GM21825 (cell line): ENCODE results near the gene UBAC2.
A peak's percentile ranks its signal among the peaks of the same experiment; 100 is the strongest.

Source experiments
- ATAC-seq: cut with Tn5 transposase; IDR thresholded peaks from one replicate; pipeline ENCODE4 v1.9.1; 2021; ENCODE audit warnings: mild to moderate bottlenecking, moderate library complexity; ENCODE audit not compliant: unreplicated experiment

The UBAC2 gene

DNA sequence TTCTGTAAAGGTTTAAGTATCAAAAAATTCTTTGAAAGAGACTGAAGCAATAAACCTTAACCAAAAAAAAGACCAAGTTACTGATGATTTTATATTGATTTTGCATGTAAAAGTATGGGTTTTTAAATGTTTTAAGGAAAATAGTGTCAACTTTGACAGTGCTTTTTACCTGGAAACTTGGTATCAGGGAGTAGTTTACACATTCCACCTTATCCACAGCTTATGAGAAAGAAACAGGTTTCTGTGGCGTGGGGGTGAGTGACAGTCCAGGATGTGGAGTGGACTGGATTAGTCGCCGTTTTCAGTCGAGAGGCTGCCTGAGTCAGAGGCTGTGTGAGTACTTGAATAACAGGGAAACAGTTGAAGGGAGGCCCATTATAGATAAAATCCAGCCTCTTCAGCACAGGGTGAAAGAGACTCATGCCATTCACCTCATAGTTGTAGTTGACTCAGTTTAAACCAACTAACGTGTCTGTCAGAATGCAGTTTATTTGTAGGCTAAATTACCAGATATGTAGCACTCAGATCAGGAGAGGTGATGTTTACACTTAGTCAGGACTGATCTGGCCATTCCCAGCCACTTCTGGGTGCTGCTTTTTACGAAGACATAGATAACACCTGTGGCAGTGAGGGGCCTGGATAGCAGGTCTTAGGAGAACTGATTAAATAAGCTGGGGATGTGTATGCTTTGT is 107.1 kb downstream of the UBAC2 start:
- ATAC-seq, result peak; percentile 35

- ATAC-seq, result no peak
Observed at GRCh38 chr13:99308471-99309087, 107.9 kb downstream of the UBAC2 start.

GRCh38 chr13:99310382-99311031 is 109.9 kb downstream of the UBAC2 start:
- ATAC-seq, result no peak

GRCh38 chr13:99311137-99311536 is 110.5 kb downstream of the UBAC2 start:
- ATAC-seq, result no peak

GRCh38 chr13:99311748-99312492 is 111.3 kb downstream of the UBAC2 start:
- ATAC-seq, result no peak

DNA sequence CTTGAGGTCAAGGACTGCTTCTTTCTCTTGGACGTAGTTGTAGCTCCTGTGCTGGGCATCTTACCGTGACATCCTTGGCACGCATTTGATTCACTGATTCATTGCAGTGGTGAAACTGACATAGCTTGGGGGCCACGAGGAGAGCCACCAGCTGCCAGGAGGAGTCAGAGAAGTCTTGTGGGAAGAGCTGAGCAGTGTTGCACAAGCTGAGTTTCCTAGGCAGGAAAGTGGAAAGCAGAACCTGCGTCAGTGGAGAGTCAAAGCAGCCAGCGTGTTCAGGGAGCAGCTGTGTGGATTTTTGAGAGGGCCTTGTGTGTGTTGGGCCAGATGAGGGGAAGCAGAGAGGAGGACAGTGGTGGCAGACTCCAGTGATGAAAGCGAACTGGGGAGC is 111.8 kb downstream of the UBAC2 start:
- ATAC-seq, result no peak

GRCh38 chr13:99313501-99313900 is 112.8 kb downstream of the UBAC2 start:
- ATAC-seq, result no peak

DNA sequence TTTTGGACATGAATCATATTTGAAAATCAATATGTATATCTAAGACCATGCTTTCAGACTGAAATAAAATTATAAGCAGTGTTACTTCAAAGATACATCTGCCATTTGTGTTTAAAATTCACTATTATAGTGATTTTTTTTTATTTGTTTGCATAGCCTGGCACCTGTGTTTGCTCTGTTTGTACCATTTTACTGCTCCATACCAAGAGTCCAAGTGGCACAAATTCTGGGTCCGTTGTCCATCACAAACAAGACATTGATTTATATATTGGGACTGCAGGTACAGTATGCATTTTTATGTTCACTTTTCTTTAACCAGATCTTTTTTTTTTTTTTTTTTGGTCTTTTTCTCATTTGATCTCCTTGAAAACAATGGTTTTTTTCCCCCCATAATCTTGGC is 113.3 kb downstream of the UBAC2 start:
- ATAC-seq, result no peak

DNA sequence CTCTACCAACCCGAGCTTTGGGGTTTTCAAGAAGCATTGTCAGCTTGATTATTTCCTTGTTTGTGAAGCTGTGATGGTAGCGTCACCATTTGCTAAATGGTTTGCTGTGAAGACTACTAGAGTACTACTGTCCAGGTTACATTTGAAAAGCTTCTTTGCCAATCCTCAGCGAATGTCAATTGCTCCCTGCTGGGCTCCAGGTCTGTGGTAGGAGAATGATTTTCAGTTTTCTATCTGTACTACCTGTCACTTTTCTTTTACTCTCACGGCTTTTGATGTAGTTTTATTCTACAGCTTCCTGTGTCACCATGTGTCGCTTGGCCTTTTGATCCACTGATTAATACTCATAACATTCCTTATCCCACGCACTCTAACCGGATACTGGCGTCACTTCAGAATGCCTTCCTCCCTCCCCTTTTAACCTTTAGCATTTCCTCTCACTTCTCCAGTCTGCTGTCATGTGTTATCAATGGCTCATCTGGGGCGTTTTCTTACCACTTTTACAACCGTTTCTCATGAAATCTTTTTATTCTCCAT is 114.1 kb downstream of the UBAC2 start:
- no peak for ATAC-seq

DNA sequence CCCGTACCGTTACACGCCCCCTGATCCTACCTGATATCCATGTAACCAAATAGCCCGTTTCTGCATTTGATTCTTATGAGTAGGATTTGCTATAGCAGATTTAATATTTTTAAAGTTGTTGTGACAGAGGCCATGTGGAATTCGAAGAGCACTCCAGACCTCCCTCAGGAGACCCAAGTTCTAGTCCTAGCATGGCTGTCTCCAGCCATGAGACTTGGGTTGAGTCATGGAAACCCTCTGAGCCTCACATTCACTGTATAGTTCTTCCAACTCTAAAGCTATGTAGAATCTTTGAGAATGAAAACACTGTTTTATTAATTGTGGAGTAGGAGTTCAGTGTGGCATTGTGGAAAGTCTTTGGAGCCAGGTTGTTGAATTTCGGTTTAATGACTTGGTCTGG is 114.5 kb downstream of the UBAC2 start:
- no peak for ATAC-seq

- ATAC-seq, result no peak
Observed at GRCh38 chr13:99316224-99316623, 115.6 kb downstream of the UBAC2 start.

DNA sequence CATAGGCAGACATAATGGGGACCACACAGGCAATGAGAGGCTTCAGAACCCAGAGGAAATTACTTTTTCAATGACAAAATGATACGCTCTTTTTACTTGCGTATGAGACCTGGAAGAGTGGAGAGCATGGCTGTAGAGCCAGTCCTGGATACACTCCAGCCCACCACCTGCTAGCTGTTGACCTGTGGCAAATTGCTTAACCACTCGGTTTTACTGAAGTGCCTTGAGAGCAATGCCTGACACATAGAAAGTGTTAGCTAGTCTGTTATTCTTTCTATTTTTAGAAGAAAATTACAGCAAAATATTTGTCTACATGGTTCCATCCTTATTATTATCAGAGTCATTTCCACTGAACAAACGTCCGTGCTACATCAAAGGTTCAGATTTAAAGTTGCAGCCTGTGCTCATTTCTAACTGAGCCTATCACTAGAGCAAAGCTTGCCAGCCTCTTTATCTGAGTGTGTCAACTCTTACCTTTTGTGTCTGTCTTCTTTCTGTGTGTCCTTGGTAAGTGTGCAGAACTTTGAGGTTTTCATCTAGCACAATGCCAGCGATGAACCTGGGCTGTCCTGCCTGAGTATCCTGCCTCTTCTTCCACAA is 116.1 kb downstream of the UBAC2 start:
- no peak for ATAC-seq

DNA sequence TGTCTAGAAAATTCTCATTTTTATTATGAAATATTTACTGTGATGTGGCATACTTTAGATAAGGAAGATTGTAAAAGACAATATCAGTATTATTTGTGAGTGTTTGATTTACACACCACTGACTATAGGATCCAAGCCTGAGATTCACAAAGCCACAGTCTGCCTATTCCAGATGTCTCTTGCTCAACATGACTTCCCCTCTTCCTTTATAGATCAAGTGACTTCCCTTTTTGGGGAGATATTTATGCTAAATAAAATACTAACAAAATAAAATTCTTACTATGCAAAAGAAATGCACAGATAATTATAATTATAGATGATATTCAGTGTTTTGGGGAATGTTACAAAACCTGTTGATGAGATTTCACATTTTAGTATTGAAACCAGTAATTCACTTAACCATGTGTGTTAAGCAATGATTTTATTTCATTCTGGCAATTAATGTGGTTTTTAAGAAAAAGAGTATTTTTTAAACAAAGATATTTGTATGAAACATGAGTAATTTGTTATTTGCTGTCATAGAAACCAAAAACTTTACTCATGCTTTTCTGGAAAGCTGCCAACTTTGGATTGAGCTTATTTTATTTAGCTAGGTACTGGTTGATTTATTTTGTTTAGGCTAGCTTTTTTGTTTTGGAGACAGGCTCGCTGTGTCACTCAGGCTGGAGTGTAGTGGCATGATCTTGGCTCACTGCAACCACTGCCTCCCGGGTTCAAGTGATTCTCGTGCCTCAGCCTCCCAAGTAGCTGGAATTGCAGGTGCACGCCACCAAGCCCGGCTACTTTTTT is 120.2 kb downstream of the UBAC2 start:
- no peak for ATAC-seq

DNA sequence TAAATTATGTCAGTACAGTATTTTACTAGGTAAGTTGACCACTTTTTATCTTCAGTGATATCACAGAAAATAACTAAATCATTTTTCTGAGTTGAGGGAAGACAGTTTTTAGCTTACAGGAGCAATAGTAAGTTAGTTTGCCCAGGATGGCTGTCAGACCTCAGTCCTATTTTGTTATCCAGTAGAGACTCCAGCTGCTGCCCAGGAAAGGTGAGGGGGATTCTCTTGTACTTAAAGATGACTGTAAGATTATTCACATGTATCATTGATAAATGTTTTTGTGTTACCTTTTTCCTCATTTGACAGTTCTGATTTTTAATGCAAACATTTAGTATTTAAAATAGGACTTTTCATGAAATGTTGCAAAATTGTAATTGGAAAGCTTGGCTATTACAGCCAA is 121.1 kb downstream of the UBAC2 start:
- ATAC-seq, result no peak

DNA sequence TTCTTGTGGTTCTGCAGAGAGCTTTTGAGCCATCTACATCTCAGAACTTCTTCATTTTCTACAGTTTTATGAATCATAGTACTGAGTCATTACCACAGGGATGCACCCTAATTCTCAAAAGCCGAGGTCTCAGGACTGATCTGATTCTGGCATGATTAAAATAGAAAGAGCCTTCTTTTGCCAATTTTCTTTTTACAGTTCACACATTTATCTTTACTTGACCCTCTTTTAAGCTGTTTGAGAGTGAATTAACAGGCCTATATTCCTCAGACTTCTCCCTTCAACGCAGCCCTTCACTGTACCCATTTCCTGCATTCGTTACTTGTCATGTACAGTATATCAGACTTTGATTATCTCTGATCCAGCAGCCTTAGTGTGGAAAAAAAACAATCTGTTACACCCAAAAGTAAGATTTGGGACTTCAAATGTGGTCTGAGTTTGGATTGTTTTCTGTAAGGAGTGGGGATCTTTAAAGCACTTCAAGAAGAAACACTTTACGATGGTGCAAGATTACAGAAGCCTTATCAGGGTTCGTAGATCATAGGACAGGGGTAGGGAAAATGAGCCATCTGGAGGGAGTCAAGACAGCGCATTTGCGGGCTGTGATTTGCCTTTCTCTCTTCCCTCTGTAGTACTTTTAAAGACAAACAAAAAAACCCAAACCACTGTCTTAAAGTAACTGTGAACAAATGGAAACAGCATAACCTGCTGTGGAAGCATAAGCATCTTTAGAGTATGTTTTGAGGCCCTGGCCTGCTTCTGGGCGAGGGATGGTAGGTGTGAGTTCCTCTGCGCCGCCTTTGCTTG is 121.8 kb downstream of the UBAC2 start:
- ATAC-seq, result peak; percentile 75

DNA sequence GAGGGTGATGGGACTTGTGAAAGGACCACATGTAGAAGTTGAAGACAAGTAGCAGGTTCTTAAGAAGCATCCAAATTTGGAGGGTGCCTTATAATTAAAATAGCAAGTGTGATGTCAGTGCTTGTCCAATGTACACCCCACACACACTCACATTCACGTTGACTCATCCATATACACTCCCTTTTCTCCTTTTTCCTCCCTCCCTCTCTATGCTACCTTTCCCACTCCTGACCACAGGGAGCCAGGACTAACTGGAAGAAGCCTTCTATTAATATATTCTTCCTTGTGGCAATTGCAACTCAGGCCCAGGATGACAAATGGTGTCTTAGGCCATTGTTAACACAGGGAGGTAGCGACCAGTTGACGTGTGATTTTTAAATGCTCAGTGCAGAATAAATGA is 122.8 kb downstream of the UBAC2 start:
- no peak for ATAC-seq

GRCh38 chr13:99326012-99326411 is 125.4 kb downstream of the UBAC2 start:
- no peak for ATAC-seq

- ATAC-seq, result no peak
Observed at GRCh38 chr13:99327126-99327525, 126.5 kb downstream of the UBAC2 start.

DNA sequence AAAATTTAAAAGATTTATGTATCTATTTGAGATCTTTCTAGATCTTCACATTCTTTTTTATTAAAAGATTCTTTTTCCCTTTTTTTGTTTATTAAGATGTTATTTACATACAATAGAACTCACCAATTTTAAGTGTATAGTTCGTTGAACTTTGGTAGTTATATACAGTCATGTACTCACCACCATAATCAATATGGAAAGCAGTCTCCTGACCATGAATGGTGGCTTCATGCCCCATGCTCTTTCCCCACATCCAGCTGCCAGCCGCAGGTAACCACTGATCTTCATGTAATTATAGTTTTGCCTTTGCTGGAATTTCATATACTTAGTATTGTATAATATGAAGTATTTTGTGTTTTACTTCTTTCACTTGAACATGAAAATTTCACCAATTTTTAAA is 127.1 kb downstream of the UBAC2 start:
- ATAC-seq, result no peak
